HCT116 (cell line): ENCODE measurements around the gene NBEAL2. TPM values are rescaled to one million over a fixed set of nuclear protein-coding genes. Genes with fewer than 3 reads are reported as not detected.

Experiments used
- ATAC-seq: fragments of 200-7000 bp; cut with Tn5 transposase; 2 replicates; pipeline ENCODE4 v1.9.1; 2020; ENCODE audit warnings: mild to moderate bottlenecking, moderate library complexity
- BruUV-seq: library from RNA; stranded (reverse); fragments of 400-500 nt; replicated peaks from 2 replicates; lab custom pipeline; 2021; lab: Mats Ljungman, UMichigan
- CTCF ChIA-PET: fragments of 300-600 bp; sonication (Branson Sonifier 250); formaldehyde crosslinking; loops from one replicate; lab custom pipeline; 2021; ENCODE audit warnings: antibody characterized with exemption; lab: Charles Lee
- POLR2A ChIA-PET: fragments of 300-600, 350-600 bp; sonication (Branson Sonifier 250); formaldehyde crosslinking; loops from one replicate; lab custom pipeline; 2021; ENCODE audit warnings: antibody characterized with exemption; lab: Charles Lee
- RAD21 ChIA-PET, 2 experiments: fragments of 300-600 bp; sonication (Branson Sonifier 250); formaldehyde crosslinking; loops; one replicate each; lab custom pipeline; 2023; ENCODE audit warnings: low total read pairs in 2 of 2; ENCODE audit not compliant: uncharacterized antibody in 2 of 2, unreplicated experiment in 2 of 2, low non-redundant PET in 1 of 2; lab: Charles Lee
- DNase-seq: peaks from one replicate; pipeline ENCODE4 v3.0.0-alpha.2; 2010; ENCODE audit warnings: low read depth, low spot score
- H2AFZ ChIP-seq: fragments of 200-600 bp; shearing (Covaris generic), sonication (generic); 2 replicates; pipeline ENCODE4 v1.6.1; 2017; ENCODE audit warnings: low read depth, mixed run types, mixed read lengths, antibody characterized with exemption, low read length; ENCODE audit not compliant: poor library complexity, severe bottlenecking
- H3K27ac ChIP-seq: 2 replicates; pipeline ENCODE4 v1.5.1; 2012; ENCODE audit warnings: low read depth, low read length
- H3K27me3 ChIP-seq: fragments of 200-600 bp; sonication (generic); 2 replicates; pipeline ENCODE4 v1.6.1; 2016; ENCODE audit warnings: mixed run types, low read length, mixed read lengths; ENCODE audit not compliant: insufficient read depth
- H3K36me3 ChIP-seq, 2 experiments: fragments of 200-500 bp in 1 of 2; fragments of 200-600 bp in 1 of 2; sonication (Bioruptor generic) in 1 of 2; sonication (generic) in 1 of 2; 2 replicates each; pipeline versions ENCODE4 v1.5.1 to v1.6.1; 2014 to 2016; ENCODE audit warnings: low read length in 2 of 2, inconsistent platforms in 1 of 2, mixed read lengths in 1 of 2, mixed run types in 1 of 2; ENCODE audit not compliant: insufficient read depth in 2 of 2, control insufficient read depth in 1 of 2
- H3K4me1 ChIP-seq, 2 experiments: fragments of 200-600 bp in 1 of 2; sonication (generic) in 1 of 2; 2 replicates each; pipeline versions ENCODE4 v1.5.1 to v1.6.1; 2012 to 2017; ENCODE audit warnings: low read length in 2 of 2, inconsistent platforms in 1 of 2, mild to moderate bottlenecking in 1 of 2, mixed read lengths in 1 of 2, mixed run types in 1 of 2, moderate library complexity in 1 of 2; ENCODE audit not compliant: insufficient read depth in 2 of 2, control insufficient read depth in 1 of 2
- H3K4me2 ChIP-seq: fragments of 200-600 bp; sonication (generic); 2 replicates; pipeline ENCODE4 v1.6.1; 2017; ENCODE audit warnings: mixed run types, low read length, mixed read lengths
- H3K4me3 ChIP-seq, 2 experiments: fragments of 200-600 bp in 1 of 2; sonication (generic) in 1 of 2; replicated peaks in 1 of 2; 2 replicates each; pipeline ENCODE4 v1.5.1; 2011 to 2016; ENCODE audit warnings: low read length in 2 of 2, control low read depth in 1 of 2, low read depth in 1 of 2, mild to moderate bottlenecking in 1 of 2, mixed read lengths in 1 of 2, mixed run types in 1 of 2
- H3K79me2 ChIP-seq: fragments of 200-600 bp; sonication (generic); 2 replicates; pipeline ENCODE4 v1.6.1; 2017; ENCODE audit warnings: mild to moderate bottlenecking, mixed run types, low read length, moderate library complexity, mixed read lengths; ENCODE audit not compliant: insufficient read depth
- H3K9ac ChIP-seq: fragments of 200-600 bp; sonication (generic); 2 replicates; pipeline ENCODE4 v1.6.1; 2016; ENCODE audit warnings: low read length, mixed read lengths
- H3K9me2 ChIP-seq: fragments of 200-600 bp; sonication (generic), shearing (Covaris generic); 2 replicates; pipeline ENCODE4 v1.6.1; 2017; ENCODE audit warnings: mixed run types, mild to moderate bottlenecking, moderate library complexity; ENCODE audit not compliant: insufficient read depth
- H3K9me3 ChIP-seq, 2 experiments: fragments of 200-500 bp in 1 of 2; fragments of 200-600 bp in 1 of 2; sonication (Bioruptor generic) in 1 of 2; sonication (generic) in 1 of 2; 2 replicates each; pipeline ENCODE4 v1.6.1; 2014 to 2017; ENCODE audit warnings: low read length in 2 of 2, mixed read lengths in 2 of 2, inconsistent platforms in 1 of 2, low read depth in 1 of 2, mild to moderate bottlenecking in 1 of 2, mixed run types in 1 of 2, moderate library complexity in 1 of 2; ENCODE audit not compliant: control insufficient read depth in 1 of 2, insufficient read depth in 1 of 2
- H4K20me1 ChIP-seq: fragments of 200-600 bp; sonication (generic), shearing (Covaris generic); 2 replicates; pipeline ENCODE4 v1.6.1; 2017; ENCODE audit warnings: mixed run types, mild to moderate bottlenecking, moderate library complexity; ENCODE audit not compliant: insufficient read depth
- ATF3 ChIP-seq: IDR thresholded peaks from 2 replicates; pipeline ENCODE4 v1.6.1; 2012
- CBX3 ChIP-seq: IDR thresholded peaks from 2 replicates; pipeline ENCODE4 v1.6.1; 2012; ENCODE audit warnings: low read depth
- CEBPB ChIP-seq: IDR thresholded peaks from 2 replicates; pipeline ENCODE4 v1.6.1; 2012; ENCODE audit warnings: low read depth
- EGR1 ChIP-seq: IDR thresholded peaks from 2 replicates; pipeline ENCODE4 v1.6.1; 2012; ENCODE audit warnings: low read depth
- ELF1 ChIP-seq: IDR thresholded peaks from 2 replicates; pipeline ENCODE4 v1.6.1; 2012; ENCODE audit warnings: low read depth, borderline replicate concordance
- EZH2 ChIP-seq: fragments of 200-600 bp; sonication (generic); IDR thresholded peaks from 2 replicates; pipeline ENCODE4 v1.6.1; 2017; ENCODE audit warnings: antibody characterized with exemption, mixed run types
- EZH2phosphoT487 ChIP-seq: fragments of 200-600 bp; IDR thresholded peaks from 2 replicates; pipeline ENCODE4 v1.6.1; 2018; ENCODE audit warnings: antibody characterized with exemption, borderline replicate concordance
- MAX ChIP-seq: IDR thresholded peaks from 2 replicates; pipeline ENCODE4 v1.6.1; 2012
- POLR2A ChIP-seq: IDR thresholded peaks from 2 replicates; pipeline ENCODE4 v1.7.0; 2011; ENCODE audit warnings: borderline replicate concordance; ENCODE audit not compliant: insufficient read depth, insufficient read length; ENCODE audit errors: extremely low read depth
- POLR2AphosphoS5 ChIP-seq: IDR thresholded peaks from 2 replicates; pipeline ENCODE4 v1.6.1; 2011; ENCODE audit warnings: mild to moderate bottlenecking, low read depth, low read length, moderate library complexity
- RAD21 ChIP-seq: IDR thresholded peaks from 2 replicates; pipeline ENCODE4 v1.6.1; 2012; ENCODE audit warnings: low read depth, mild to moderate bottlenecking
- REST ChIP-seq: IDR thresholded peaks from 2 replicates; pipeline ENCODE4 v1.6.1; 2012; ENCODE audit warnings: low read depth
- SP1 ChIP-seq: IDR thresholded peaks from 2 replicates; pipeline ENCODE4 v1.6.1; 2012; ENCODE audit warnings: low read depth
- SRF ChIP-seq: IDR thresholded peaks from 2 replicates; pipeline ENCODE4 v1.6.1; 2012; ENCODE audit warnings: low read depth
- TCF7L2 ChIP-seq: IDR thresholded peaks from 2 replicates; pipeline ENCODE4 v1.7.0; 2011; ENCODE audit warnings: borderline replicate concordance, inconsistent platforms; ENCODE audit not compliant: insufficient read depth, insufficient read length; ENCODE audit errors: extremely low read depth
- YY1 ChIP-seq: IDR thresholded peaks from 2 replicates; pipeline ENCODE4 v1.6.1; 2011; ENCODE audit warnings: low read length, low read depth, moderate library complexity, mild to moderate bottlenecking; ENCODE audit not compliant: insufficient replicate concordance; ENCODE audit errors: extremely low read depth
- ZBTB33 ChIP-seq: IDR thresholded peaks from 2 replicates; pipeline ENCODE4 v1.6.1; 2011; ENCODE audit warnings: mild to moderate bottlenecking, low read length, moderate library complexity; ENCODE audit not compliant: insufficient replicate concordance; ENCODE audit errors: extremely low read depth
- ZFX ChIP-seq: fragments of 450-650 bp; IDR thresholded peaks from 2 replicates; pipeline ENCODE4 v1.6.1; 2017
- ZNF274 ChIP-seq: fragments of 200-500 bp; sonication (Bioruptor generic); IDR thresholded peaks from 2 replicates; pipeline ENCODE4 v1.6.1; 2014; ENCODE audit warnings: mild to moderate bottlenecking, low read depth, low read length, inconsistent platforms
- intact Hi-C: fragments of 100-400 bp; cut with micrococcal nuclease; formaldehyde crosslinking; loops from 2 replicates; pipeline ENCODE4 v1.10.0; 2022
- total RNA-seq: library from RNA; stranded (reverse); gene quantifications from one replicate; pipeline ENCODE4 v1.2.1, GENCODE V29; 2021; ENCODE audit not compliant: unreplicated experiment

NBEAL2 gene
- total RNA-seq, 1 experiment from 2014 or later, result 72.9 TPM

GRCh38 chr3:46933261-46933660, 46.2 kb upstream of the NBEAL2 start:
- intact Hi-C loops, result no loop called here
- Histone ChIP-seq H2AFZ (no peak overlapping the region), H3K4me2 (no peak overlapping the region), H3K9me3 (no peaks in the 10 kb centered on the region), H3K27me3 (no peaks in the 10 kb centered on the region), H3K79me2 (peaks cover 100% of the 10 kb centered on the region), H3K27ac (no peak overlapping the region), H3K36me3 (peaks cover 0 to 21% of the 10 kb centered on the region in 2 experiments; a peak in 2 of 4 replicates), H3K9me2 (no peaks in the 10 kb centered on the region), H3K4me3 (no peak overlapping the region), H4K20me1 (peaks cover 7% of the 10 kb centered on the region; the same call in 1 of the 2 replicates), H3K9ac (no peak overlapping the region), H3K4me1 (peaks cover 58 to 82% of the 10 kb centered on the region in 2 experiments)
- ChIA-PET RAD21 (interaction anchor here in 1 of 2 experiments (0.9 kb wide), 1 partner anchor 43 kb away, joined by 3 read pairs; the partner anchor contains the start of gene CCDC12), POLR2A (no interaction called here), CTCF (interaction anchor here (0.6 to 3.5 kb wide), 2 partner anchors 10 to 44 kb away, joined by 3 to 16 read pairs; no protein-coding TSS in a partner anchor)
- DNase-seq (no peak), ATAC-seq (no peak)
- TF ChIP-seq CBX3, result no peak
- no peak for TF ChIP-seq EZH2
- no peak for TF ChIP-seq YY1
- TF ChIP-seq POLR2AphosphoS5, result no peak
- TF ChIP-seq EZH2phosphoT487, result no peak
- TF ChIP-seq MAX, result no peak
- no peak for TF ChIP-seq ZBTB33
- TF ChIP-seq ZFX, result no peak
- no peak for TF ChIP-seq RAD21
- TF ChIP-seq ELF1, result no peak
- no peak for TF ChIP-seq TCF7L2
- TF ChIP-seq REST, result no peak
- TF ChIP-seq CEBPB, result no peak
- no peak for TF ChIP-seq EGR1
- no peak for TF ChIP-seq SP1
- TF ChIP-seq POLR2A, result no peak
- TF ChIP-seq SRF, result no peak
- TF ChIP-seq ATF3, result no peak
- no peak for TF ChIP-seq ZNF274
- no TSS peak for BruUV-seq
